ENCODE data around the gene EMILIN1.
A peak's percentile ranks its signal among the peaks of the same experiment; 100 is the strongest.
"Not testable (repeated sequence)": the region's sequence is repeated elsewhere in the genome, so short reads cannot be mapped to it uniquely, and the experiment has no call there.

The EMILIN1 gene

GRCh38 chr2:27054721-27055120 lies 23.7 kb upstream of the EMILIN1 start:
- DNase-seq, result no peak

GRCh38 chr2:27057184-27057583 lies 21.2 kb upstream of the EMILIN1 start:
- no peak for DNase-seq

GRCh38 chr2:27058210-27058609 lies 20.2 kb upstream of the EMILIN1 start:
- no peak for DNase-seq

GRCh38 chr2:27059141-27059820 lies 19.1 kb upstream of the EMILIN1 start:
- no peak for DNase-seq

- no peak for DNase-seq
Observed at GRCh38 chr2:27060323-27060722, 18.1 kb upstream of the EMILIN1 start.

GRCh38 chr2:27065128-27065527 lies 13.3 kb upstream of the EMILIN1 start:
- DNase-seq, result no peak

- DNase-seq, result no peak
Observed at GRCh38 chr2:27067385-27067784, 11.0 kb upstream of the EMILIN1 start.

GRCh38 chr2:27069436-27069835 lies 9.0 kb upstream of the EMILIN1 start:
- DNase-seq, result no peak

- no peak for DNase-seq
Observed at GRCh38 chr2:27069961-27070618, 8.3 kb upstream of the EMILIN1 start.

- no peak for DNase-seq
Observed at GRCh38 chr2:27070653-27071276, 7.7 kb upstream of the EMILIN1 start.

GRCh38 chr2:27071277-27071989 lies 7.0 kb upstream of the EMILIN1 start, which contains the start of gene OST4:
OST4 (minus strand) TSS chr2:27071654.
- DNase-seq, result peak; percentile 81

- no peak for DNase-seq
Observed at GRCh38 chr2:27071990-27072830, 6.2 kb upstream of the EMILIN1 start.

GRCh38 chr2:27072920-27073319 lies 5.5 kb upstream of the EMILIN1 start:
- no peak for DNase-seq

GRCh38 chr2:27073782-27074181 lies 4.6 kb upstream of the EMILIN1 start:
- DNase-seq, result no peak

GRCh38 chr2:27074738-27075565 lies 3.5 kb upstream of the EMILIN1 start:
- DNase-seq, result peak; percentile 32

GRCh38 chr2:27075566-27075871 lies 2.9 kb upstream of the EMILIN1 start:
- not testable (repeated sequence) for DNase-seq

- DNase-seq, result no peak
Observed at GRCh38 chr2:27076323-27076722, 2.1 kb upstream of the EMILIN1 start.

GRCh38 chr2:27077231-27077630 lies 1.2 kb upstream of the EMILIN1 start:
- no peak for DNase-seq

GRCh38 chr2:27079233-27080139 lies 1.1 kb downstream of the EMILIN1 start:
- no peak for DNase-seq

- DNase-seq, result no peak
Observed at GRCh38 chr2:27080140-27080469, 1.7 kb downstream of the EMILIN1 start.

- DNase-seq, result no peak
Observed at GRCh38 chr2:27080603-27080936, 2.2 kb downstream of the EMILIN1 start.
